GM03348 (cell line): Measurements from ENCODE around the gene CNNM3.
"Not testable (repeated sequence)": the region's sequence is repeated elsewhere in the genome, so short reads cannot be mapped to it uniquely, and the experiment has no call there.

Experiments used
- DNase-seq: peaks from one replicate; pipeline ENCODE4 v3.0.0; 2012; ENCODE audit warnings: low spot score

The CNNM3 gene

GRCh38 chr2:96839875-96840850, 24.1 kb downstream of the CNNM3 start:
- no peak for DNase-seq

DNA sequence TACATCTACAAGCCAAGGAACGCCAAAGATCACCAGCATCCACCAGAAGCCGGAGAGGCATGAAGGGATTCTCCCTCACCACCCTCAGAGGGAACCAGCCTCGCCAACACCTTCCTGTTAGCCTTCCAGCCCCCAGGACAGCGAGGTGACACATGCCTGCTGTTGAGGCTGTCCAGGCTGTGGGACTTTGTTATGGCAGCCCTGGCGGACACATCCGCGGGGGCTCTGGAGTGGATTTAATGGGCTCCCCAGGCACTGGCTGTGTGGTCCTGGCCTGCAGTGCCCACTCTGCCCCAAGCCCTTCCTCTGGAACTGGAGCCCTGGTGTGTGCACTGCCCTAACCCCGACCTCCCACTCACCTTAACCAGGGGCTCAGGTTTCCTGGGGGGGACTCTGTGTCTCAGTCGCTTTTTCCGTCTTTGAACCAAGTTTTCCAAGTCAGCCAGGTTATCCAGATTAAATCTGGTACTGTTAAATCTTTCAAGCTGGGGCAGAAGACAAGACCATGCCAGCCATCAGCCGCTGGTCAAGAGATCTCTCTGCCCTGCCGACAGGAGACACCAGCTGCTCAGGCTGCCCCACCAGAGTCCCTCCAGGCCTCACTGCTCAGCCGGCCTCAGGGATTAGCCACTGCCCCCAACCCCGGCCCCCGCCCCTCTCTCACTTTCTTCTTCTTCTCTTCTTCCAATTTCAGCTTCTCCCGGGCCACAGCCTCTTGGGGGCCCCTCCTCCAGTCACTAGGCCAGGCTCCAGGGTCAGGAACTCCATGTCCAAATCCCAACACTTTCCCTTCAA, 25.8 kb downstream of the CNNM3 start:
- DNase-seq = no peak

GRCh38 chr2:96842600-96842999, 26.5 kb downstream of the CNNM3 start:
- no peak for DNase-seq

DNA sequence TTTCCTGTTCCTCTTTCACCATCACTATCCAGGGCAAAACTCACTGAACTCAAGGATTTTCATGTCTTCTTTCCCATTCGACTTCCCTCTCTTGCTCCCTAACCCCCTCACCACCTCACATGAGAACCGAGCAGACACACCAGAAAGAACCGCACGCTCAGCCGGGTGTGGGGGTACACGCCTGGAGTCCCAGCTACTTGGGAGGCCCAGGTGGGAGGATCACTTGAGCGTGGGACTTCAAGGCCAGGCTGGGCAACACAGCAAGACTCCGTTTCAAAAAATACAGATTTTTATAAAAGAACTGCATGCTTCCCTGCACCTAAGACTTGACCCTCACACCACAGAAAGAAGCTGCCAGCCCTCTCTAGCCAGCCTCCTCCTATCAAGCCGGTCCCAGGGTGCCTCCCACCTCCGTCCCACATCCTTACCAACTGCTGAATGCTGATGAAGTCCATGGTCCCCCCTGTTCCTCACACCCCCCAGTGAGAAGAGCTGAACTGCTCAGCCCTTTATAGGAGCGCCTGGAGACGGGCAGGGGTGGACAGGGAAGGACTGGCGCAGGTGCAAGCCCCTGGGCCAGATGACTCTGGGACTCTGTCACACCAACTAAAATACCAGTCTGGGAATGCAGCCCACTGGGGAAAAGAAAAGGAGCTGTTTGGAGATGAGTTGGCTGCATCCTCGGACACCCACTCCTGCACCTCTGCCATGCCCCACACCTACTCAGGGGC, 27.6 kb downstream of the CNNM3 start, which contains the start of gene ANKRD23:
Gene ANKRD23, minus strand, starts transcription at position 484 of the 731 bp plus-strand sequence. Its CDS starts 29 bp downstream, at position 455.
- DNase-seq = no peak

- no peak for DNase-seq
Measured at GRCh38 chr2:96844405-96844808, 28.3 kb downstream of the CNNM3 start.

- no peak for DNase-seq
Measured at GRCh38 chr2:96846825-96847224, 30.8 kb downstream of the CNNM3 start.

- no peak for DNase-seq
Measured at GRCh38 chr2:96847586-96847985, 31.5 kb downstream of the CNNM3 start.

DNA sequence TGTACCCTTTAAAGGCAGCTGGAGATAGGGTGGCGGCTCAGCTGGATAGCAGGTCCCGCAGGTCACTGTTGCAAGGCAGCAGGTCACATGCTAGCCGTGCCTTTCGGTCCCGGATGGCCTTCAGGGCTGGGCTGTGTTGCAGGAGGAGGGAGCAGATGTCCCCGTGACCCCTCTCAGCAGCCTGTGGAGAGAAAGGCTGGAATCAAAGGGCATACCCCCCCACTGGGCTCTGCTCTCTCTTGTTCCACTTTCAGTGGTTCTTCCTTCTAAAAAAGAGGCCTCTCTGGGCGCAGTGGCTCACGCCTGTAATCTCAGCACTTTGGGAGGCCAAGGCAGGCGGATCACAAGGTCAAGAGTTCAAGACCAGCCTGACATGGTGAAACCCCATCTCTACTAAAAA, 32.2 kb downstream of the CNNM3 start:
- DNase-seq = no peak

- DNase-seq = no peak
Measured at GRCh38 chr2:96852667-96853066, 36.6 kb downstream of the CNNM3 start.

DNA sequence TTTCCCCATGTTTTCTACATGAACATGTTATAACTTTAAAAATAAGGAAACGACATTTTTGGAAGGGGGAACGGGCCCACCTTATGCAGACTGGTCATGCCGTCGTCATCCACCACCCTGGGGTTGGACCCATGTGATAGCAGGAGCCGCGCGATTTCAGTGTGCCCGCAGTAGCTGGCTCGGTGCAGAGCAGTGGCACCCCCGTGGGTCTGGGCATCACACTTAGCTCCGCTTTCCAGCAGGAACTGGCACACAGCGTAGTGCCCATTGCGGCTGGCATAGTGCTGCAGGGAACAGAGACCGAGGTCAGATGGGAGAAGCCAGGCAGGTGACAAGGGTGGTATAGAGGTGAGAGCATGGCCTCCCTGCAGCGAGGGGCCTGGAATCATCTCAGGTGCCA, 37.3 kb downstream of the CNNM3 start:
- DNase-seq = no peak

DNA sequence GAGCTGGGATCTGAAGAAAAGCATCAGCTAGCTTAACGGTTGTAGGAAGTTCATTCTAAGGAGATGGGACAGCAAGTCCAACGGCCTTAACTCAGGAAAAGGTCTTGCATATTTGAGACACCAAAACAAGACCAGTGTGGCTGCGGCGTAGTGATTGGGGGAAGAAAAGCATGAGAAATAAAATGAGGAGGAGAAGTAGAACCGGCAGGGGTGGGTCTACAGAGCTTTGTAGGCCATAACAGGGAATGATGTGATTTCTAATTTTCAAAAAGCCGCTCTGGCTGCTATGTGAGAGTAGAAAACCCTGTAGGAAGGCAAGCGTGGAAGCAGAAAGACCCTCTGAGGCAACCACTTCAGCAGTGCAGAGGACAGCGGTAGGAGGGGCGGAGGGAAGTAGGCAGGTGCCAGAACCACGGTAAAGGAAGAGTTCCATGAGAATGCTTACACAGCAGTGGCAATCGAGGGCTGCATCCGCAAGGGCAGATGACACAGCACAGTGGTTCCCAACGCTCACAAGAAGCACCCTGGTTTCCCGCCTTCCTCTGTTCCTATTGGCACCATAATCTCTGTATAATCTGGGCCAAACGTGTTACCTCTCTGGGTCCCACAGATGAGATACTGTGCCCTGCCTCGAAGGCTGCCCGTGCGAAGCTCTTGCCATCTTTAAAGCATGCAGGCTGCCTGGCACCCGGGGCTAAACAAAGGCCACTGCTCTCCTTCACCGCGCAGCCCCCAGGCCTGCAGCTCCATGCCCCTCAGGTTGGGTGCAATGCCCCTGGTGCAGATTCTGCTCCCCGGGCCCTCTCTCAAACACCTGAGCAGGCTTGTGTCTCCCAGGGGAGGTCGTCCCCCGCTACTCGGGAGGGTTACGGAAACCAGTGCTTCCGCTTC, 41.0 kb downstream of the CNNM3 start:
- DNase-seq = no peak

- peak; percentile 100 for DNase-seq
Measured at GRCh38 chr2:96857667-96858372, 41.8 kb downstream of the CNNM3 start, which contains the start of gene ANKRD39. TSS of gene ANKRD39 (minus strand) at chr2:96858016. CDS start at chr2:96857987, 29 bp downstream.

DNA sequence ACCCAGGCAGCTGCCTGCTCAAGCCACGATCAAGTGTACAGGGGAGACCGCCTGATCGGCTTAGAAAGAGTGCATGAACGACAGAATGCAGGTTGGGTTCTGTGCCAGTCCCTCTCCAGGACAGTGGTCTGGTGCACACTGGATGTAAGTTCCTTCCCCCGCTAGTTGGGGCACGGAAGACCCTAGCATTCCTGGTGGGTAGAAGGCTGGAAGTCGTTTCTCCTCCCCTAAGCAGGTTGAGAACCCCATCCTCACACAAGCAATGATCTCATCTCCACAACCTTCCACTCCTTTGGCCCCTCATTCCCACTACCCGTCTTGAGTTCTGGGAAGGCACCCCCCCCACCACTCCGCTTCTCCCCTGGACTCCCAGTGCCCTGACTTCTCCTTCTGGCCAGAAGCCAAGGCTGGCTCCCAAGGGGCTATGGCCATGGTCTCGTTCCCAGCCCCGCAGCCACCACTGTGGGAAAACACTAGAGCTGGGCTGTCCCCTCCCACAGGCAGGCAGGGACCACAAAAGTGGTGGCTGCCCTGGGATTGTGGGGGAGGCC, 43.1 kb downstream of the CNNM3 start:
- DNase-seq = no peak

DNA sequence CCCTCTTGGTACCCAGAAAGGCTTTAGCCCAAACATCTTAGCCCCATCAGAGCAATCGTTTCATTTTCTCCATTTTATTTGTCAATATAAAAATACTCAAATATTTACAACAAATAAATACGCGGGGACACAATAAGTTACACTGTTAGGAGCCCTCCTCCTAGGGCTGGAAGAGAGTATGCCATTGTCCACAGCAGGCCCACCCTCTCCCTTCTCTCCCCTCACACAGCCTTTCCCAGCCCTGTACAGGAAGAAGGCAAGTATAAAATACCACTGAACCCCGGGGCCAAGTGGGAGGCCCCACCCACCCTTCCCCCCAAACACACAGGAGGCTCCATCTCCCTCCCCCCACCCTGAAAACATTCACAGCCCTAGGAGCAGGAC, 43.6 kb downstream of the CNNM3 start:
- no peak for DNase-seq

DNA sequence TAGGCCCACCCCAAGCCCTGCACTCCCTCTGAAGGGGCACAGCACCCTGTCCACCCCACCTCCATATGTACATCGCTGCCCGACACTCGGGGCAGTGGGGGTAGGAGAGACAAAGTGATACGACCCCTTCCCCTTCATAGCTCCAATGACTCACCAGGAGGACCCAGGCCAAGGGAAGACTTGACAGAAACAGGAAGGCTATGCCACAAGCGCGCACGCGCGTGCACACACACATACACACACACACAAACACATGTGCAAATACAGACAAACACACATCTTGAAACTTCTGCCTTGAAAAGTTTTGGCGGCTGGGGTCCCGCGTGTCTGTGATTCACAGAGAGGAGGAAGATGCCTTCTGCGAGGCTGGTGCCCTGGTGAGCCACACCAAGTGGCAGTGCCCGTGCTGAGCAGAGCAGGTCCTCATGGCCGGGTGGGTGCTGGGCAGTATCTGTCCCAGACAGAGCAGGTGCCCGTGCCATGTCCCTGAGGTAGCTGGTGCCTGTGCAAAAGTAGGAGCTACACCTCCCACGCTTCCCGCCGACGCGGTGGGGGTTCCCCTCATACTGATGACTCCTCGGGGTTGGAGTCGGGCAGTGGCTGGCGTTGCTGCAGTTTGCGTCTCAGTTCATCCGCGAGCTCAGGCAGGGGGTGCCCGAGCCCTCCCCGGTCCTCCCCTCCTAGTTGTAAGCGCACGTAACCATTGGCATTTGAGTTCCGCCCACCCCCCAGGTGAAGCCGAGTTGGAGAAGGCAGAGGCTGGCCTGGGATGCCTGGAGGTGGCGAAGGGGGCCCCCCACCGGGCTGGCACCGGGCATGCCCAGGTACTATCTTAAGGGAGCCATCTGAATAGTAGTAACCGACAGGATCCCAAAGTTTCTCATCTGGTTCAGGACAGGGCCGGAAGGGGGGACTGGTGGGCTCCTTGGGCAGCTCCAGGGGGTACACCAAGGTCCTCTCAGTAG, 44.3 kb downstream of the CNNM3 start:
- no peak for DNase-seq

DNA sequence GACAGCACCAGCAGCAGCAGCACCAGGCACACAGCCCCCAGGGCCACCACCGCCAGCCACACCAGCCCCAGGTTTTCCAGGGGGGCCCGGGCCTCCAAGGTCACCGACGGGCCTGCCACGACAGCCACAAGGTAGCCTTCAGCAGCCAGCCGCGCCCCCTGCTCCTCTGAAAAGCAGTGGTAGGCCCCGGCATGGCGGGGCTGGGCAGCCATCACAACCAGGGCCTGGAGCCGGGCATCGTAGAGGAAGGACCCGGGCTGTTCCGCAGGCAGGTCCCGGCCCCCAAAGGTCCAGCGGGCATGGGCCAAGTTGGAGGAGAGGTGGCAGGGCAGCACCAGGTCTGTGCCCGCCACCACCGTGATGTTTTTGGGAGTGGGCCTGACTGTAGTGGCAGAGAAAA, 45.0 kb downstream of the CNNM3 start:
- DNase-seq = no peak

DNA sequence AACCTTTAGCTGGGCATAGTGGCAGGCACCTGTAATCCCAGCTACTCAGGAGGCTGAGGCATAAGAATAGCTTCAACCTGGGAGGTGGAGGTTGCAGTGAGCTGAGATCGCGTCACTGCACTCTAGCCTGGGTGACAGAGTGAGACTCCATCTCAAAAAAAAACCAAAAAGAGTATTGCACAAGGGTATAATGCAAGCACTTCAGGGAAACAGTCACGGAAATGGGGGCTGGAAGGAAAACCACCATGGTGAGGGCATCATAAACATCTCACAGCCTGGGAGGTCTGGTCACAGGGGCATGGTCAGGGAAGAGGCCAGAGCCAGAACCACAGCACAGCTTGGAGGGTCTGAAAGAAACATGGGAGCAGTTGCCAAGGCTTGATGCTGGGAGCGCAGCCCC, 47.0 kb downstream of the CNNM3 start:
- not testable (repeated sequence) for DNase-seq

GRCh38 chr2:96863575-96864342, 47.7 kb downstream of the CNNM3 start:
- no peak for DNase-seq
